AG09319 (cell line): Measurements from ENCODE around the gene SH3BGR.

Experiments used
- DNase-seq: peaks from one replicate; pipeline ENCODE4 v3.0.0-alpha.2; 2010; ENCODE audit warnings: low read depth; ENCODE audit errors: extremely low read depth
- CTCF ChIP-seq: IDR thresholded peaks from 2 replicates; pipeline ENCODE4 v1.5.1; 2011; ENCODE audit warnings: low read depth, mild to moderate bottlenecking, inconsistent platforms, low read length, moderate library complexity

The SH3BGR gene

DNA sequence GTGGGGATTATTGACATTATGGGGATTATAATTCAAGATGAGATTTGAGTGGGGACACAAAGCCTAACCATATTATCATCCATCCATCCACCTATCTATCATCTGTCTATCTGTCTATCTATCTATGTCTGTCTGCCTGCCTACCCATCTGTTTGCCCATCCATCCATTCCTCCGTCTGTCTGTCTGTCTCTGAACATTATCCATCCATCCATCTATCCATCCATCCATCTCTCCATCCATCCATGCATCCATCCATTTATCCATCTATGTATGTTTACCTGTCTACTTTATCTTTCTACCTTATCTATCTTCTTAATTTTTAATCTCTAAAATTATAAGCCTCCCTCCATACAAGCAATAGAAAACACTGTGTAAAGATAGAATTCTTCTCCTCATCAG, 47.4 kb downstream of the SH3BGR start:
- TF ChIP-seq CTCF = no peak
- DNase-seq = no peak

DNA sequence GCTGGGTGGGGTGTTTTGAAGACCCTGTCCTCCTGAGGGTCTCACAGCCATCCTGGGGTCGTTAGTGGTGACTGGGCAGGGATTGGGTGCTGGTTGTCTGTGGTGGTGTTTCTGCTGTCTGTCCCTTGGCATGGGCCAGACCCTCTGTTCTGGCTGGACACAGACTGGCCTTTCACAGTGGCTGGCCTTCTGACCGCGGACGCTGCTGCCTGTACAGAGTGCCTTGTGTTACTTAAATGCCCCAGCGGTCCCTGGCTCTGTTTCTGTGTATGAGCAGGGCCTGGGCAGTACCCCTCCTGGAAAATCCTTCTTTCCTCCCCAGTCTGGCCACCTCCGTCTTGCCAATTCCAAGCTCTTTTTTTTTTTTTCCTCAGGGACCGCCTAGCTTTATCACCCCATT, 50.9 kb downstream of the SH3BGR start:
- TF ChIP-seq CTCF = no peak
- DNase-seq = no peak

- no peak for DNase-seq
- TF ChIP-seq CTCF = no peak
Observed at GRCh38 chr21:39503123-39503762, 51.5 kb downstream of the SH3BGR start.

DNA sequence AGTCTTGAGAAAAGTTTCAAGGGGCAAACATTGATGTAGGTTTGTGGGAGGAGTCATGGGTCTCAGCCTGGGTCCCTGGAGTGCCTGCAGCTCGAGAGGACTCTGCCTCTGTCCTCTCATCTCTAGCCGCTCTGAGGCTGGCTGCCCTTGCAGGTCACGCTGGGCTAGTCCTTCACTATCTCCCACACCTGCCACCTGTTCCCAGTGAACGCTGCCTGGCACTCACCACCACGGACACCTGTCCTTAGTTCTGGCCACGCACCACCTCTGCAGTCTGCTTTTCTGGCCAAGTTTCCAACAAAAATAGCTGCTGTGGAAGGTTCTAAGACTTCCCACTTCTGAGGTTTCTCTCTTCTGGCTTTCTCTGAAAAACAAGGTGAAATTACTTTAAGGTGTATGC, 52.5 kb downstream of the SH3BGR start:
- TF ChIP-seq CTCF = no peak
- no peak for DNase-seq

GRCh38 chr21:39510240-39510639, 58.5 kb downstream of the SH3BGR start:
- DNase-seq = no peak
- no peak for TF ChIP-seq CTCF

DNA sequence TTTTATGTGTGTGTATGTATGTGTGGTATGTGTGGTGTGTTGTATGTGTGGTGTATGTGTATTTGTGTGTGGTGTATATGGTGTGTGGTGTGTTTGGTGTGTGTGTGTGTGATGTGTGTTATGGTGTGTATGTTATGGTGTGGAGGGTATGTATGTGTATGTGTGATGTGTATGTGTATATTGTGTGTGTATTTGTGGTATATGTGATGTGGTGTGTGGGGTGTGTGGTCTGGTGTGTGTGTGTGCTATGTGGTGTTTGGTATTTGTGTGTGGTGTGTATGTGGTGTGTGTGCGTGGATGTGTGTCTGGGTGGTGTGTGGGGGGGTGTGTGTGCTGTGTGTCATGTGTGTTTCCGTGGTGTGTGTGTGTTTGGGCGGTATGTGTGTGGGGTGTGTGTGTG, 59.3 kb downstream of the SH3BGR start:
- TF ChIP-seq CTCF = no peak

DNA sequence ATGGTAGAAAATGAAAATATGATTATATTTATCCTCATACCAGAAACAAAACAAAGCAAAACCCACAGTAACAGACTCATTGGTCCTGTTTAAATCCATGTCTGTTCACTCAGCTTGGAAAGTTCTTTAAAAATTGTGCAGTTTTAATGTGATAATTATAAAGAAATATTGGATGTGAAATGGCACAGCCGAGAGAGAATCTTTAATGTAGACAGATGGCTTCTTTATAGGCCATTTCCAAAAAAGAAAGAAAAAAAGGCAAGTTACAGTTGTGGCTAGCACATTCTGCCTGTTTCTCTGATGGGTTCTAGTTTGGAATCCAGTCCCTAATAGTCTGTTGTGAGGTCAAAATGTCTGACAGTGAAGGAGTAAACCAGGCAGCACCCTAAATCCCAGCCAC, 62.0 kb downstream of the SH3BGR start:
- no peak for TF ChIP-seq CTCF
- no peak for DNase-seq

More for the DNA sequence above, 59.3 kb downstream of the SH3BGR start:
- DNase-seq = no peak
